GM18517 (cell line): ENCODE data around the gene SRPK2.

ENCODE experiments used
- ATAC-seq: cut with Tn5 transposase; IDR thresholded peaks from one replicate; pipeline ENCODE4 v1.9.1; 2021; ENCODE audit warnings: mild to moderate bottlenecking, moderate library complexity; ENCODE audit not compliant: unreplicated experiment

SRPK2 gene

GRCh38 chr7:105229641-105230040 lies 159.1 kb downstream of the SRPK2 start:
- ATAC-seq, result no peak

- ATAC-seq, result no peak
Observed at GRCh38 chr7:105228555-105228954, 160.2 kb downstream of the SRPK2 start.

- no peak for ATAC-seq
Observed at GRCh38 chr7:105227391-105227790, 161.3 kb downstream of the SRPK2 start.

GRCh38 chr7:105224884-105225651 lies 163.7 kb downstream of the SRPK2 start:
- peak; percentile 94 for ATAC-seq

- ATAC-seq, result no peak
Observed at GRCh38 chr7:105222953-105223352, 165.8 kb downstream of the SRPK2 start.

GRCh38 chr7:105219771-105220160 lies 169.0 kb downstream of the SRPK2 start:
- ATAC-seq, result no peak

GRCh38 chr7:105218939-105219770 lies 169.6 kb downstream of the SRPK2 start:
- ATAC-seq, result no peak

- no peak for ATAC-seq
Observed at GRCh38 chr7:105218215-105218614, 170.5 kb downstream of the SRPK2 start.

- ATAC-seq, result no peak
Observed at GRCh38 chr7:105216786-105217185, 171.9 kb downstream of the SRPK2 start.

- no peak for ATAC-seq
Observed at GRCh38 chr7:105215821-105216220, 172.9 kb downstream of the SRPK2 start.

- no peak for ATAC-seq
Observed at GRCh38 chr7:105215182-105215581, 173.5 kb downstream of the SRPK2 start.

- no peak for ATAC-seq
Observed at GRCh38 chr7:105213611-105214010, 175.1 kb downstream of the SRPK2 start.

GRCh38 chr7:105212212-105212611 lies 176.5 kb downstream of the SRPK2 start:
- no peak for ATAC-seq

GRCh38 chr7:105210721-105211205 lies 178.0 kb downstream of the SRPK2 start:
- ATAC-seq, result peak; percentile 88

GRCh38 chr7:105209870-105210269 lies 178.9 kb downstream of the SRPK2 start:
- ATAC-seq, result no peak

- ATAC-seq, result no peak
Observed at GRCh38 chr7:105209433-105209832, 179.3 kb downstream of the SRPK2 start.

- no peak for ATAC-seq
Observed at GRCh38 chr7:105206985-105207384, 181.7 kb downstream of the SRPK2 start.

GRCh38 chr7:105205592-105206237 lies 183.0 kb downstream of the SRPK2 start:
- ATAC-seq, result no peak

- ATAC-seq, result no peak
Observed at GRCh38 chr7:105204953-105205352, 183.8 kb downstream of the SRPK2 start.

- no peak for ATAC-seq
Observed at GRCh38 chr7:105204520-105204919, 184.2 kb downstream of the SRPK2 start.

GRCh38 chr7:105202616-105203015 lies 186.1 kb downstream of the SRPK2 start:
- ATAC-seq, result no peak
